GM21825 (cell line): ENCODE measurements around the gene ACBD4.

Experiments used
- ATAC-seq: cut with Tn5 transposase; IDR thresholded peaks from one replicate; pipeline ENCODE4 v1.9.1; 2021; ENCODE audit warnings: mild to moderate bottlenecking, moderate library complexity; ENCODE audit not compliant: unreplicated experiment

The ACBD4 gene

DNA sequence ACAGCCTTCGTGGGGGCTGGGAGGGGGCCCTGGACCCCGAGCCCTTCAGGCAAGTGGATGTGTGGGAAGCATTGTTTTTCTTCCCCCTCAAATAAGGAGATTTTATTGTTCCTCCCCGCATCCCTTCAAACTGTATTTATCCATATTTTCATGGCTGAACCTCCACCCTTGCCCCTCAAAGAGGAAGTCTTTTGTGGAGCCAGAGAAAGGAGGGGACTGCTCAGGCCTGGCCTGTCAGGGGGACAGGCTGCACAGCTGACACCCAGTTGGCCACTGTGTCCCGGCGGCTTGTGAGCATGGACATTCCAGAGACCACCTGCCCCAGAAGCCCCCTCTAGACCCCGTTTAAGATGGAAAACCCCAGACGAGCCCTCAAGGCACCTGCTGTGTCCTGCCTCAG lies 42.1 kb downstream of the ACBD4 start:
- no peak for ATAC-seq

- no peak for ATAC-seq
Measured at GRCh38 chr17:45184144-45184543, 48.7 kb downstream of the ACBD4 start.

- no peak for ATAC-seq
Measured at GRCh38 chr17:45186801-45187354, 51.4 kb downstream of the ACBD4 start.

DNA sequence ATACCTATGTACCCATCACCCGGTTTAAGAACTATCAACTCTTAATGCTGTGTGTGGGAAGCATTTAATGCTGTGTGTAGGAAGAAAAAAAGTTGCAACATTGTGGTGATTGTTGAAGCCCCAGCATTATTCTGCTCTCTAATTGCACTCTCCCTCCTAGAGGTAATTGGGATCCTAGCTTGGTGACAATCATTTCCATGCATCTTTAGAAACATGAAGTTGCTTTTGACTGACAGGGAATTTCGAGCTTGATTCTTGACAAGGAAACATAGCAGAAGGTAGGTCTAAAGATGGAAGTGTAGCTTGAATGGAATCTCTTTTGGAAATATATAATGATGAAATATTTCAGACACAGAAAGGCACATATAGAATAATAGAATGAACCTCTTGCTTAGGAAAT lies 53.5 kb downstream of the ACBD4 start:
- no peak for ATAC-seq

- ATAC-seq: no peak
Measured at GRCh38 chr17:45190503-45191255, 55.2 kb downstream of the ACBD4 start.
